DLD1 (cell line): ENCODE results near the gene PTGS1.
"Not testable (repeated sequence)": the region's sequence is repeated elsewhere in the genome, so short reads cannot be mapped to it uniquely, and the experiment has no call there.

Source experiments
- in situ Hi-C: cut with HindIII; loops from 2 replicates; pipeline ENCODE4 v1.10.0; 2017; ENCODE audit warnings: low sequenced_read_pairs

PTGS1 gene

GRCh38 chr9:122370869-122371755 lies at the start of gene PTGS1:
Gene PTGS1 (plus strand): TSS chr9:122371024. CDS start chr9:122371085, 61 bp downstream.
- in situ Hi-C loops: no loop called here

- in situ Hi-C loops: no loop called here
These were observed 48.3 kb upstream of the PTGS1 start for GRCh38 chr9:122322553-122322952.

GRCh38 chr9:122324665-122325064 lies 46.2 kb upstream of the PTGS1 start:
- in situ Hi-C loops: not testable (repeated sequence)

- in situ Hi-C loops: no loop called here
These were observed 45.7 kb upstream of the PTGS1 start for GRCh38 chr9:122325124-122325523.

- in situ Hi-C loops: no loop called here
These were observed 43.6 kb upstream of the PTGS1 start for GRCh38 chr9:122327175-122327574.

- in situ Hi-C loops: no loop called here
These were observed 41.2 kb upstream of the PTGS1 start for GRCh38 chr9:122329597-122329996.

- in situ Hi-C loops: not testable (repeated sequence)
These were observed 40.4 kb upstream of the PTGS1 start for GRCh38 chr9:122330466-122330865.

GRCh38 chr9:122331523-122331927 lies 39.3 kb upstream of the PTGS1 start:
- in situ Hi-C loops: no loop called here

- in situ Hi-C loops: no loop called here
These were observed 38.7 kb upstream of the PTGS1 start for GRCh38 chr9:122332083-122332482.

GRCh38 chr9:122332644-122333043 lies 38.2 kb upstream of the PTGS1 start:
- in situ Hi-C loops: no loop called here

- in situ Hi-C loops: no loop called here
These were observed 37.5 kb upstream of the PTGS1 start for GRCh38 chr9:122333169-122333808.

- in situ Hi-C loops: no loop called here
These were observed 35.9 kb upstream of the PTGS1 start for GRCh38 chr9:122334916-122335315.

- in situ Hi-C loops: no loop called here
These were observed 34.6 kb upstream of the PTGS1 start for GRCh38 chr9:122336189-122336588.

GRCh38 chr9:122336866-122337555 lies 33.8 kb upstream of the PTGS1 start:
- in situ Hi-C loops: no loop called here

- in situ Hi-C loops: no loop called here
These were observed 33.3 kb upstream of the PTGS1 start for GRCh38 chr9:122337556-122337929.

- in situ Hi-C loops: no loop called here
These were observed 32.3 kb upstream of the PTGS1 start for GRCh38 chr9:122338536-122338935.

- in situ Hi-C loops: no loop called here
These were observed 31.8 kb upstream of the PTGS1 start for GRCh38 chr9:122338994-122339393.

- in situ Hi-C loops: no loop called here
These were observed 31.2 kb upstream of the PTGS1 start for GRCh38 chr9:122339579-122339978.

- in situ Hi-C loops: loop anchor here (5.0 kb wide), 1 partner anchor 243 kb away; no protein-coding TSS in a partner anchor
These were observed 30.7 kb upstream of the PTGS1 start for GRCh38 chr9:122340161-122340560.

- in situ Hi-C loops: loop anchor here (5.0 kb wide), 1 partner anchor 245 kb away; no protein-coding TSS in a partner anchor
These were observed 28.3 kb upstream of the PTGS1 start for GRCh38 chr9:122342323-122343050.
